Choroid plexus epithelial cell (primary cell): Measurements from ENCODE around the gene PHF14.

ENCODE experiments used
- DNase-seq: peaks from one replicate; pipeline ENCODE4 v3.0.0-alpha.2; 2010; ENCODE audit warnings: low read depth
- H3K4me3 ChIP-seq: 2 replicates; pipeline ENCODE4 v1.5.1; 2011; ENCODE audit warnings: low read depth, mild to moderate bottlenecking, control low read depth, low read length, moderate library complexity
- CTCF ChIP-seq: conservative IDR thresholded peaks from 2 replicates; pipeline ENCODE4 v1.5.1; 2011; ENCODE audit warnings: low read depth, mild to moderate bottlenecking, control low read depth, inconsistent platforms, low read length, moderate library complexity

Gene PHF14

GRCh38 chr7:11194492-11194891, 220.8 kb downstream of the PHF14 start:
- DNase-seq: no peak
- H3K4me3 ChIP-seq: no peak overlapping the region

GRCh38 chr7:11195502-11195901, 221.8 kb downstream of the PHF14 start:
- TF ChIP-seq CTCF: no peak
- no peak overlapping the region for H3K4me3 ChIP-seq
- no peak for DNase-seq

More at GRCh38 chr7:11194492-11194891, 220.8 kb downstream of the PHF14 start:
- TF ChIP-seq CTCF: no peak

GRCh38 chr7:11196143-11196542, 222.5 kb downstream of the PHF14 start:
- no peak for TF ChIP-seq CTCF
- no peak for DNase-seq
- no peak overlapping the region for H3K4me3 ChIP-seq

GRCh38 chr7:11203224-11203623, 229.6 kb downstream of the PHF14 start:
- DNase-seq: no peak
- H3K4me3 ChIP-seq: no peak overlapping the region
- no peak for TF ChIP-seq CTCF

GRCh38 chr7:11203683-11204082, 230.0 kb downstream of the PHF14 start:
- H3K4me3 ChIP-seq: no peak overlapping the region
- DNase-seq: peak; percentile 7

GRCh38 chr7:11206177-11206899, 232.7 kb downstream of the PHF14 start:
- DNase-seq: peak; percentile 16
- H3K4me3 ChIP-seq: no peak overlapping the region
- TF ChIP-seq CTCF: no peak

More at GRCh38 chr7:11203683-11204082, 230.0 kb downstream of the PHF14 start:
- TF ChIP-seq CTCF: no peak

- peak; percentile 36 for TF ChIP-seq CTCF
- DNase-seq: peak; percentile 18
- H3K4me3 ChIP-seq: no peak overlapping the region
Measured at GRCh38 chr7:11207565-11207964, 233.9 kb downstream of the PHF14 start.
